GM21825 (cell line): ENCODE data around the gene FOXL3.
"Not testable (repeated sequence)": the region's sequence is repeated elsewhere in the genome, so short reads cannot be mapped to it uniquely, and the experiment has no call there.

Experiments
- ATAC-seq: cut with Tn5 transposase; IDR thresholded peaks from one replicate; pipeline ENCODE4 v1.9.1; 2021; ENCODE audit warnings: mild to moderate bottlenecking, moderate library complexity; ENCODE audit not compliant: unreplicated experiment

FOXL3 gene

GRCh38 chr7:286266-286665, 3.7 kb upstream of the FOXL3 start:
- ATAC-seq, result no peak

- ATAC-seq, result no peak
Measured at GRCh38 chr7:288671-289101, 1.3 kb upstream of the FOXL3 start.

- no peak for ATAC-seq
Measured at GRCh38 chr7:289209-289755, 688 bp upstream of the FOXL3 start.

GRCh38 chr7:290554-291372, 793 bp downstream of the FOXL3 start:
- no peak for ATAC-seq

GRCh38 chr7:291373-292092, 1.6 kb downstream of the FOXL3 start:
- ATAC-seq, result no peak

- ATAC-seq, result no peak
Measured at GRCh38 chr7:292226-292625, 2.3 kb downstream of the FOXL3 start.

GRCh38 chr7:292826-293225, 2.9 kb downstream of the FOXL3 start:
- no peak for ATAC-seq

- ATAC-seq, result no peak
Measured at GRCh38 chr7:293681-294439, 3.9 kb downstream of the FOXL3 start.

- ATAC-seq, result no peak
Measured at GRCh38 chr7:294440-295154, 4.6 kb downstream of the FOXL3 start.

GRCh38 chr7:295155-296154, 5.5 kb downstream of the FOXL3 start:
- no peak for ATAC-seq

- no peak for ATAC-seq
Measured at GRCh38 chr7:296373-296945, 6.5 kb downstream of the FOXL3 start.

GRCh38 chr7:297141-297540, 7.2 kb downstream of the FOXL3 start:
- not testable (repeated sequence) for ATAC-seq

- ATAC-seq, result no peak
Measured at GRCh38 chr7:297611-298374, 7.8 kb downstream of the FOXL3 start.

- no peak for ATAC-seq
Measured at GRCh38 chr7:298375-298702, 8.4 kb downstream of the FOXL3 start.

GRCh38 chr7:298743-299142, 8.8 kb downstream of the FOXL3 start:
- no peak for ATAC-seq

- no peak for ATAC-seq
Measured at GRCh38 chr7:299169-299568, 9.2 kb downstream of the FOXL3 start.

- no peak for ATAC-seq
Measured at GRCh38 chr7:299628-300027, 9.7 kb downstream of the FOXL3 start.

- no peak for ATAC-seq
Measured at GRCh38 chr7:300048-300447, 10.1 kb downstream of the FOXL3 start.
